H9 (cell line): Measurements from ENCODE around the gene RNF220. TPM values are rescaled to one million over a fixed set of nuclear protein-coding genes. Genes with fewer than 3 reads are reported as not detected.
A peak's percentile ranks its signal among the peaks of the same experiment; 100 is the strongest.

ENCODE experiments used
- DNase-seq: peaks from one replicate; pipeline ENCODE4 v3.0.0-alpha.2; 2017
- H2AFZ ChIP-seq: one replicate; pipeline ENCODE4 v1.6.1; 2013; ENCODE audit warnings: mild to moderate bottlenecking, low read length, control low read depth, moderate library complexity
- H2AK5ac ChIP-seq: 2 replicates; pipeline ENCODE4 v1.6.1; 2013; ENCODE audit warnings: low read length, control low read depth, mixed read lengths; ENCODE audit not compliant: insufficient read length
- H2BK120ac ChIP-seq: one replicate; pipeline ENCODE4 v1.6.1; 2013; ENCODE audit warnings: low read depth, mild to moderate bottlenecking, low read length, control low read depth, inconsistent platforms; ENCODE audit not compliant: poor library complexity, severe bottlenecking
- H2BK12ac ChIP-seq: 2 replicates; pipeline ENCODE4 v1.6.1; 2013; ENCODE audit warnings: low read length, control low read depth, mixed read lengths, low read depth; ENCODE audit not compliant: insufficient read length
- H2BK15ac ChIP-seq: 2 replicates; pipeline ENCODE4 v1.6.1; 2013; ENCODE audit warnings: low read depth, low read length, control low read depth
- H2BK20ac ChIP-seq: one replicate; pipeline ENCODE4 v1.6.1; 2013; ENCODE audit warnings: low read depth, mild to moderate bottlenecking, low read length, control low read depth, inconsistent platforms; ENCODE audit not compliant: poor library complexity, severe bottlenecking
- H2BK5ac ChIP-seq: 2 replicates; pipeline ENCODE4 v1.6.1; 2013; ENCODE audit warnings: low read length, control low read depth, mixed read lengths; ENCODE audit not compliant: insufficient read length
- H3K14ac ChIP-seq: 2 replicates; pipeline ENCODE4 v1.6.1; 2013; ENCODE audit warnings: low read length, control low read depth; ENCODE audit not compliant: insufficient read depth
- H3K18ac ChIP-seq: 2 replicates; pipeline ENCODE4 v1.6.1; 2013; ENCODE audit warnings: low read depth, mild to moderate bottlenecking, mixed read lengths, low read length, control low read depth; ENCODE audit not compliant: insufficient read length
- H3K23ac ChIP-seq: 2 replicates; pipeline ENCODE4 v1.6.1; 2013; ENCODE audit warnings: low read length, control low read depth, mixed read lengths, low read depth; ENCODE audit not compliant: insufficient read length
- H3K23me2 ChIP-seq: 2 replicates; pipeline ENCODE4 v1.6.1; 2013; ENCODE audit warnings: low read depth, mild to moderate bottlenecking, mixed read lengths, low read length, control low read depth; ENCODE audit not compliant: insufficient read length, poor library complexity, severe bottlenecking
- H3K27ac ChIP-seq: 2 replicates; pipeline ENCODE4 v1.5.1; 2013; ENCODE audit warnings: low read length, control low read depth, mixed read lengths, low read depth; ENCODE audit not compliant: insufficient read length
- H3K27me3 ChIP-seq: 2 replicates; pipeline ENCODE4 v1.6.1; 2013; ENCODE audit warnings: low read length, control low read depth, inconsistent platforms; ENCODE audit not compliant: insufficient read depth
- H3K4ac ChIP-seq: 2 replicates; pipeline ENCODE4 v1.6.1; 2013; ENCODE audit warnings: low read depth, mild to moderate bottlenecking, control low read depth, inconsistent platforms, low read length, moderate library complexity
- H3K4me1 ChIP-seq: 2 replicates; pipeline ENCODE4 v1.6.1; 2013; ENCODE audit warnings: low read length, control low read depth, inconsistent platforms; ENCODE audit not compliant: insufficient read depth
- H3K4me2 ChIP-seq: 2 replicates; pipeline ENCODE4 v1.6.1; 2013; ENCODE audit warnings: low read length, control low read depth, mixed read lengths; ENCODE audit not compliant: insufficient read length, insufficient read depth
- H3K56ac ChIP-seq: 2 replicates; pipeline ENCODE4 v1.6.1; 2013; ENCODE audit warnings: low read depth, mild to moderate bottlenecking, mixed read lengths, low read length, control low read depth; ENCODE audit not compliant: insufficient read length
- H3K79me1 ChIP-seq: 2 replicates; pipeline ENCODE4 v1.6.1; 2013; ENCODE audit warnings: low read depth, mild to moderate bottlenecking, moderate library complexity, low read length, control low read depth, inconsistent platforms; ENCODE audit not compliant: insufficient read depth, poor library complexity, severe bottlenecking
- H3K79me2 ChIP-seq: 2 replicates; pipeline ENCODE4 v1.6.1; 2013; ENCODE audit warnings: low read length, control low read depth, inconsistent platforms; ENCODE audit not compliant: insufficient read depth
- H3K9ac ChIP-seq: 2 replicates; pipeline ENCODE4 v1.6.1; 2013; ENCODE audit warnings: low read length, control low read depth, mixed read lengths; ENCODE audit not compliant: insufficient read length; ENCODE audit errors: extremely low read depth
- H3K9me3 ChIP-seq: one replicate; pipeline ENCODE4 v1.6.1; 2013; ENCODE audit warnings: low read depth, low read length, inconsistent platforms; ENCODE audit not compliant: control insufficient read depth
- H3T11ph ChIP-seq: one replicate; pipeline ENCODE4 v1.6.1; 2013; ENCODE audit warnings: mild to moderate bottlenecking, low read length, control low read depth, inconsistent platforms
- H4K20me1 ChIP-seq: one replicate; pipeline ENCODE4 v1.6.1; 2013; ENCODE audit not compliant: control insufficient read depth, insufficient read length, insufficient read depth
- H4K5ac ChIP-seq: 2 replicates; pipeline ENCODE4 v1.6.1; 2013; ENCODE audit warnings: low read depth, mild to moderate bottlenecking, mixed read lengths, low read length, control low read depth; ENCODE audit not compliant: insufficient read length
- H4K8ac ChIP-seq: replicated peaks from 2 replicates; pipeline ENCODE4 v1.6.1; 2013; ENCODE audit warnings: low read length, control low read depth, mixed read lengths, low read depth; ENCODE audit not compliant: insufficient read length
- H4K91ac ChIP-seq: 2 replicates; pipeline ENCODE4 v1.6.1; 2013; ENCODE audit warnings: low read depth, mild to moderate bottlenecking, moderate library complexity, mixed read lengths, low read length, control low read depth; ENCODE audit not compliant: insufficient read length
- H3K27ac Mint-ChIP-seq, 3 experiments: 2 replicates in 2 of 3; 3 replicates in 1 of 3; pipeline ENCODE4 v1.8.0; 2020 to 2021; ENCODE audit warnings: mixed read lengths in 3 of 3, mild to moderate bottlenecking in 1 of 3, moderate library complexity in 1 of 3
- H3K27me3 Mint-ChIP-seq: 2 replicates; pipeline ENCODE4 v1.8.0; 2021; ENCODE audit warnings: low read depth, mild to moderate bottlenecking, moderate library complexity, mixed read lengths
- H3K36me3 Mint-ChIP-seq, 3 experiments: 2 replicates in 2 of 3; 3 replicates in 1 of 3; pipeline ENCODE4 v1.8.0; 2020 to 2021; ENCODE audit warnings: low read depth in 3 of 3, mixed read lengths in 3 of 3; ENCODE audit not compliant: insufficient read depth in 1 of 3
- H3K4me1 Mint-ChIP-seq, 2 experiments: 2 replicates each; pipeline ENCODE4 v1.8.0; 2020; ENCODE audit warnings: mixed read lengths in 2 of 2
- H3K4me3 Mint-ChIP-seq, 2 experiments: 2 replicates in 1 of 2; 3 replicates in 1 of 2; pipeline ENCODE4 v1.8.0; 2020 to 2021; ENCODE audit warnings: mild to moderate bottlenecking in 2 of 2, mixed read lengths in 2 of 2, moderate library complexity in 1 of 2
- H3K9me3 Mint-ChIP-seq, 2 experiments: 2 replicates in 1 of 2; 3 replicates in 1 of 2; pipeline ENCODE4 v1.8.0; 2020; ENCODE audit warnings: mild to moderate bottlenecking in 2 of 2, mixed read lengths in 2 of 2, moderate library complexity in 1 of 2
- CTCF ChIP-seq: fragments of 200-600 bp; sonication (generic); conservative IDR thresholded peaks from 3 replicates; pipeline ENCODE4 v1.8.0; 2021; ENCODE audit warnings: antibody characterized with exemption, mild to moderate bottlenecking
- WGBS: extraction: QIAGEN DNeasy Blood & Tissue Kit; methylation state at CpG from one replicate; pipeline ENCODE4 v1.1.7; 2013; ENCODE audit warnings: missing lambda C conversion rate, low lambda C conversion rate, mixed read lengths; ENCODE audit not compliant: insufficient read length; ENCODE audit errors: extremely low coverage; 5-methylcytosine and 5-hydroxymethylcytosine counted together
- total RNA-seq: library from RNA; stranded (reverse); gene quantifications from 2 replicates; pipeline ENCODE4 v1.2.1, GENCODE V29; 2021

Gene RNF220
- total RNA-seq, 1 experiment from 2014 or later, result 109 TPM

- no peak overlapping the region for H3K18ac ChIP-seq
- H3K27ac Mint-ChIP-seq, result 0 out of 7 replicates have a peak overlapping the region, but pooled peaks of 1 of the 3 experiments have one; percentile 29
- no peak overlapping the region for H4K5ac ChIP-seq
- TF ChIP-seq CTCF, result no peak
- H4K20me1 ChIP-seq, result no peaks in the 10 kb centered on the region
- H3K4me3 Mint-ChIP-seq, result no peak overlapping the region; a peak in 1 of 5 replicates
- peaks cover 1% of the 10 kb centered on the region; the same call in 1 of the 2 replicates for H3K27me3 Mint-ChIP-seq
- WGBS, result no CpG with 5 or more reads among the region's 14 CpGs
- no peak for DNase-seq
- H3K27me3 ChIP-seq, result no peaks in the 10 kb centered on the region
- no peak overlapping the region for H3K4ac ChIP-seq
- H3K9ac ChIP-seq, result no peak overlapping the region
- H2BK12ac ChIP-seq, result no peak overlapping the region
- H2AFZ ChIP-seq, result no peak overlapping the region
- no peak overlapping the region for H3K14ac ChIP-seq
- peaks cover 4% of the 10 kb centered on the region for H3K79me1 ChIP-seq
- H2BK5ac ChIP-seq, result no peak overlapping the region
- H4K91ac ChIP-seq, result no peak overlapping the region
- peaks cover 3% of the 10 kb centered on the region; the same call in 1 of the 2 replicates for H3K4me1 ChIP-seq
- no peak overlapping the region for H3T11ph ChIP-seq
- no peak overlapping the region for H4K8ac ChIP-seq
- no peak overlapping the region for H3K4me2 ChIP-seq
- no peak overlapping the region for H2AK5ac ChIP-seq
- H3K23ac ChIP-seq, result no peak overlapping the region
- H2BK20ac ChIP-seq, result no peak overlapping the region
- peaks cover 11% of the 10 kb centered on the region for H3K23me2 ChIP-seq
- peaks cover 13 to 14% of the 10 kb centered on the region in 2 experiments for H3K4me1 Mint-ChIP-seq
- no peaks in the 10 kb centered on the region for H3K9me3 ChIP-seq
- no peaks in the 10 kb centered on the region for H3K79me2 ChIP-seq
- no peak overlapping the region for H3K27ac ChIP-seq
- no peak overlapping the region for H2BK120ac ChIP-seq
- no peaks in the 10 kb centered on the region for H3K9me3 Mint-ChIP-seq
- H3K36me3 Mint-ChIP-seq, result peaks cover 33 to 74% (median 70%) of the 10 kb centered on the region in 3 experiments; a peak in 6 of 7 replicates
- H3K56ac ChIP-seq, result no peak overlapping the region
- no peak overlapping the region for H2BK15ac ChIP-seq
Observed at GRCh38 chr1:44636083-44636687, 231.1 kb downstream of the RNF220 start.
